Stimulated activated naive CD4-positive, alpha-beta T cell treated with Interleukin-2 at 50 U/mL for 16 hours (primary cell): ENCODE data around the gene SV2A.
"Not testable (repeated sequence)": the region's sequence is repeated elsewhere in the genome, so short reads cannot be mapped to it uniquely, and the experiment has no call there.

ENCODE experiments used
- DNase-seq: peaks from one replicate; lab custom pipeline; 2025; lab: John Stamatoyannopoulos, UW

SV2A gene

DNA sequence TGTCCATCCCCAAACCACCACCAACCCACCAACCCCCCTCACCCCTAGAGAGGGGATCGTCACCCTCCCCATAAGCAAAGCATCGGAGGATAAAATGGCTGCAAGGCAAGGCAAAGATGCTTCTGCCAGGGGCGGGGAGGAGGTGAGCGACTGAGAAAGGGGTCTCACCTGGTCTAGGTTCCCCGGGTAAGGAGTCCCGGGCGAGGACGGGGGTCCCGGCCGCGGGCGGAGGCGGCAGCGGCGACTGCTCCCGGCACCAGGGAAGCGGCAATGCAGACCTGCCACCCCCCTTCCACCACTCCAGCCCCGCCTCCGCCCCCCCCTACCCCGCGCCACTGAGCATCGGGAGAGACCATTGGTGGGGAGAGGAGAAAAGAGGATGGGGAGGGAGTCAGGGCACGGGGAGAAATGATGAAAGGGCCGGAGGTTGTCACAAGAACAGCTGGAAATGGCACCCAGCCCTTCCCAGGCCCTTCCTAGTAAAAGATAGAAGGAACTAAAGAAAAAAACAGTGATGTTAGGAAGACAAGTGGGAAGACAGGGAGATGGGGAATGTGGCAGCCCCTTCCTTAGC is at the start of gene SV2A:
Gene SV2A, minus strand, starts transcription at position 274 of the 574 bp plus-strand sequence. CDS start 4,004 bp downstream, outside the sequence.
- DNase-seq, result peak; percentile 52

DNA sequence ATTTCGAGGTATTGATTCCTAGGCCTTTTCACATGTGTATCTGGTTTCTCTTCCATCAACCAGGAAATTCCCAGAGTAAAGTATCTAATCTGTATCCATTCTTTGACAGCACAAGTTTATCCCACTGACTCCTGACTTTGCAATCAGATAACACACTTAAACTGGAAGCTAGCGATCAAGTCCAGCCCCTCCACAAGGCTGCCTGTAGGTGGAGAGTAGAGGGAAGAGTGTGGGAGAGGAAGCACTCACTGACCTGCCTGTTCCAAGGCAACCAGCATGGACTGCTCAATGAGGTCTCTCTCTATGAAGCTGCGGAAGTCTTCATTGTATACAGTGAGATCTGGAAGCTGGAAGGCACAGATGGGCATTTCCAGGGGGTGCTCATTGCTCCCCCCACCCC is 49.4 kb upstream of the SV2A start:
- DNase-seq, result no peak

- no peak for DNase-seq
Observed at GRCh38 chr1:149966405-149966804, 48.8 kb upstream of the SV2A start.

DNA sequence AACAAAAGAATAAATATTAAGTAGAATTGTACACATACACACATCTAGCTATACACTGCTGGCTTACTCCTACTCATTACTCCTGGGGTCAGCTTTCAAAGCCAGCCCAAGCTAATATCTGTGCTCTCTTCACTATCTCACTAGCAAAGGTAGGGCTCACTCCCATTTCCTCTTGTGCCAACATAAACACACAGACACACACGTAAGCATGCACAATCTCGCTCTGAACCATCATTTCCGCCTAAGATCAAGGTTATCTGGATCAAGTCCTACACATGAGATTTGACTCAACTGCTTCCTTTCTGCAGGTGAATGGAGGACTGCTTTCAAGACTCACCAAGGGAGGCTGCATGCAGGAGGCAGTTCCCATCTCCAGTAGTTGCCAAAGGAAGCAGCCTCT is 47.8 kb upstream of the SV2A start:
- DNase-seq, result no peak

DNA sequence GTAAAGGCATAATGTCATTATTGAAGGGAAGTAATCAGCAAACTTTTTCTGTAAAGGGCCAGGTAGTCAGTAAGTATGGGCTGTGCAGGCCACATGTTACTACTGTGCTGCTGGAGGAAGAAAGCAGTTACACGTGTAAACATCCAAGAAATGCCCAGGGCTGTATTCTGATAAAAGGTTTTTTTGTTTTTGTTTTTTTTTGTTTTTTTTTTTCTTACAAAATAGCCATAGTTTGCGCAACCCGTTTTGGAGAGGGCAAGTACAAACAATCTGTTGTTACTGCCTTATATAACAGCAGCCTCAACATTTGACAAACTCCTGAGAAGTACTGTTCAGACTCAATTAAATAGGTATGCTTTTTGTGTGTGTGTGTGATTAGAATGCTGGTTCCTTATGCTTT is 45.7 kb upstream of the SV2A start:
- DNase-seq, result no peak

DNA sequence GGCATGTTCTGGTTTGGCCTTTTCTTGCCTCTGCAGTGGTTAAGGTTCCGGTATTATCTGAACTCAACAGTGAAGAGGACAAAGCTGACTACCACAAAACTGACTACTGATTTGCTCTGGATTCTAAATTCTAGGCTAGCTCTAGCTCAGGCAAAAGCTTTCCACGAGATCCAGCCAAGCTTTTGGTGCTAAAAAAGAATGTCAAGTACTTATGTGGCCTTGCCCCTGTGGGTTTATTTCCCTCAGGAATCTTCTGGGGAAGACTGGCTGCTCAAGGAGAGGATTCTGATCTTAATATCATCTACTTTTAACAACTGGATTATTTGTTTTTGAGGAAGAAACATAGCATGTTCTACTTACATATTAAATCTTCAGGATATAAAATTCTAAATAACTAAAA is 45.1 kb upstream of the SV2A start:
- DNase-seq, result no peak

- DNase-seq, result peak; percentile 4
Observed at GRCh38 chr1:149962039-149962647, 44.5 kb upstream of the SV2A start.

GRCh38 chr1:149957548-149957947 is 39.9 kb upstream of the SV2A start:
- not testable (repeated sequence) for DNase-seq

DNA sequence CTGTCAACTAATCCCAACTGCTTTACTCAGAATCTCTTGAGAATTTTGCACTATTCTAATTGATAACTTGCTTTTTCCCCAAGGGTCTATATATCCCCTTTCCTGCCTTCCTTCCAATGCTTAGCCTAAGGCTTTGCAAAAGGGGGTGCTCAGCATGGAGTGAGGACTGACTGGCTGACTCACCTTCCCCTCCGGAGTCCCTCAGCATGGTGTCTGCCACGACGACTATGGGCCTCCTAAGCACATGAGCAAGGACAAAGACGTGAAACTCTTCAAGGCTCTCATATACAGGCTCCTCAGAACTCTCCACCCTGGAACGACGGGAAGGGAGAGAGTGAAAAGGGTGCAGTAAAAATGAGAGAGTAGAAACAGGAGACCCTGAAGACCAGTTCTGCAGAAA is 32.3 kb upstream of the SV2A start:
- no peak for DNase-seq

DNA sequence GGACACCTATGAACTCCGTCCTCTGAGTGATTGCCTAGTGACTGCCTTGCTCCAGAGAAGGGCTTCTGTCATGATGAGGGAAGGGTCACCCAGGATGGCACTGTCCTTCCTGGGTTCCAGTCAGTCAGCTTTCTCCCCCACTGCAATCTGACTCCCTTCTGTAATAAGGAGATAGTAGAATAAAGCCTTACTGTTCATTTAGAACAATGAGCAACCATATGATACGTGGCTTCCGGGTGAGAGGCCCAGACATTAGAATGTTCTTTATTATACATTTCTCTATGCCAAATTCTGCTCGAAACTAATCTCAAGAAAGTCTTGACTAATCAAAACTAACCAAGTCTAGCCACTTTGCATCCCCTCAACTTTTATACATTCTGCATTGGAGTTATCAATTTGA is 27.6 kb upstream of the SV2A start:
- no peak for DNase-seq

GRCh38 chr1:149942885-149943284 is 25.2 kb upstream of the SV2A start:
- no peak for DNase-seq

GRCh38 chr1:149942207-149942606 is 24.6 kb upstream of the SV2A start:
- DNase-seq, result no peak

- DNase-seq, result no peak
Observed at GRCh38 chr1:149940427-149940826, 22.8 kb upstream of the SV2A start.

GRCh38 chr1:149938668-149939003 is 21.0 kb upstream of the SV2A start:
- DNase-seq, result not testable (repeated sequence)

DNA sequence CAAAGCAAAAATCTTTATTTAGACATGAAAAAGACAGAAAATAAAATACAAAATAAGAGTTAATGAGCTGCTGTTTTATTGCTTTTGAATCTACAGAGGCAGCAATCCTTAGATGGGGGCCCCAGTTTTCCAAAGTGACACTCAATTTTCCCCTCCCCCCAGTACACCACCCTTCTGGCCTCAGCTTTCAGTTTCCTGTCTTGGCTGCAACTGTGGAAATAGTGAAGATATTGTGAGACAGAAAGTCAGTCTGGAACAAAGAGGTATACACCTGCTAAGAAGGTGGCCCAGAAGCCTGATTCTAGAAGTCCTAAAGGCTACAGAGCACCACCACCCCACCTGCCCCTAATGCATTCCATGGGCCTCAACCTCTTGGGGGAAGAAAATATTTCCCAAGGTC is 20.1 kb upstream of the SV2A start:
- DNase-seq, result no peak

GRCh38 chr1:149936992-149937705 is 19.5 kb upstream of the SV2A start:
- DNase-seq, result no peak

DNA sequence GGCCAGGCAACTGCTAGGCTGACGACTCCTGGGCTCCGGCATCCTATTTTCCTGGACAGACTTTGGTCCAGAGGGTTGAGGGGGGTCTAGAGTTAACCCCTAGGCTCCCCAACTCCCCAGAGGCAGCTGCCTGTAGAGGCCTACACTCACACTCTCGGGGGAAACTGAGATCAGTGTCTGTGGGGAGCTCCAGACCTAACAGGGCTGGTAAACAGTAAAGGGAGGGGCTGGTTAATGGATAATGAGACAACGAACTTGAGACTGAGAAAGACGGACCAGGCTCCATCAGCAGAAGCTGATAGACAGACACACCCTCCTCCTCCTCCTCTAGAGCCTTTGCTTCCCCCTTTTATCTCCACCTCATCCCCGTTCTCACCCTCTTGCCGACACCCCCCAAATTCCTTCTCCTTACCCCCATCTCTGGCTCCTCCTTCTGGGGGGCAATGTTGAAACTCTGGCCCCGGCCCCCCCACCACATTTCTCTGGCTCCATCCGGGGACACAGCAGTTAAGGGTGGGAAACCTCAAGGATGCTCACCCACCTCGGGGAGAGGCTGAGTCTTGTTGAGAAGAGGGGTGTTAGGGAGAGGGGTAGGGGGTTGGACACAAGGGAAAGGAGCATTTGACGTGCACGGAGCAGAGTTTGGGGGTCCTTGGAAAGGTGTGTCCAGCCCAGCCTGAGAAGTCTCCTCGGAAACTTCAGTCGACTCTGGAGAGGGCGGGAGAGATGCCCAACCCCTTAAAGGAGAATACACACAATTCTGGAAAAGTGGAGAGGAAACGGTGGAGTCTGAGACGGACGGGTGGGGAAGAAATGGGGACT is 18.7 kb upstream of the SV2A start, which contains the start of gene MTMR11:
Gene MTMR11, minus strand, starts transcription at position 710 of the 822 bp plus-strand sequence. Its CDS starts 232 bp downstream, at position 478.
- no peak for DNase-seq

- DNase-seq, result no peak
Observed at GRCh38 chr1:149934356-149934755, 16.7 kb upstream of the SV2A start.

DNA sequence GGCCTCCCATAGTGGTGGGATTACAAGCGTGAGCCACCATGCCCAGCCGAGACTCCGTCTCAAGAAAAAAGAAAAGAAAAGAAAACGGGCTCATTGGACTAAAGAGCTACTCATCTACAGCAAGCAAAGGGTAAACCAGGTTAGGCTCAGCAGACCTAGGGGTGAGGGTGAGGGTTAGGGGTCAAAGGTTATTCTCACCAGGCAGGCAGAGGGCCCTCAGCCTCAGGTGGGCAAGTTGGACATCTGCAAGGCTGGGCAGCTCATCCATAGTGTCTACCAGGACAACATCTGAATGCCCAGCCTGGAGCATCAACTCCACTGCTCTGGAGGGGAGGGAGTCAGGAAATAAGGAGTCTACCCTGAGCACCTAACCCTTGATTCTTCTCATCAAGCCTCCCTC is 15.6 kb upstream of the SV2A start:
- DNase-seq, result no peak

- no peak for DNase-seq
Observed at GRCh38 chr1:149932474-149932873, 14.8 kb upstream of the SV2A start.

DNA sequence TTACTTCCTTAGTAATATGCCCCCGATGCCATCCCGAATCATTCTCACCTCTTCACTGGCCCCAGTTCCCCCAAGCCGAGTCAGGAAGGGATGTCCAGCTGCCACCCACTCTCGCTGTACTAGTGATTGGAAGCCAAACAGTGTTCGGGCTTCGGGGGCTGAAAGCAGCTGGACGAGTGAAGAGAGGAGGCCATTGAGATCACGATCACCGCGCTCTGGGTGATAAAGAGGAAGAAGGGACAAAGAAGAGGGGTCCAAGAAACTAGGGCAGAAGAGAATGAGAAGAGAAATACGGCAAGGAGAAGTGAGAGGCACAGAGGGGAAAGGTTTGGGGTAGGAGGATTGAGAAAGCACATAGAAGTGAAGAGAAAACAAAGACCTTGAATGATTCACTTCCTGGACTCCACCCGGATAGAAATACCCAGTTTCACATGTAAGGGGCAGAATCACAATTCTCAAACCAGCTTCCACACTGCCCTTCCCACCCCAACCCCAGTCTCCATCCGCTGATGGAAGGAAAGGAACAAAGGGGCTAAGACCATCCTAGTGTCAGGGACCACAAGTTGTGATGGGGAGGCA is 13.7 kb upstream of the SV2A start:
- no peak for DNase-seq

GRCh38 chr1:149929856-149930255 is 12.2 kb upstream of the SV2A start:
- DNase-seq, result no peak
